ENCODE measurements around the gene THBS4.

DNA sequence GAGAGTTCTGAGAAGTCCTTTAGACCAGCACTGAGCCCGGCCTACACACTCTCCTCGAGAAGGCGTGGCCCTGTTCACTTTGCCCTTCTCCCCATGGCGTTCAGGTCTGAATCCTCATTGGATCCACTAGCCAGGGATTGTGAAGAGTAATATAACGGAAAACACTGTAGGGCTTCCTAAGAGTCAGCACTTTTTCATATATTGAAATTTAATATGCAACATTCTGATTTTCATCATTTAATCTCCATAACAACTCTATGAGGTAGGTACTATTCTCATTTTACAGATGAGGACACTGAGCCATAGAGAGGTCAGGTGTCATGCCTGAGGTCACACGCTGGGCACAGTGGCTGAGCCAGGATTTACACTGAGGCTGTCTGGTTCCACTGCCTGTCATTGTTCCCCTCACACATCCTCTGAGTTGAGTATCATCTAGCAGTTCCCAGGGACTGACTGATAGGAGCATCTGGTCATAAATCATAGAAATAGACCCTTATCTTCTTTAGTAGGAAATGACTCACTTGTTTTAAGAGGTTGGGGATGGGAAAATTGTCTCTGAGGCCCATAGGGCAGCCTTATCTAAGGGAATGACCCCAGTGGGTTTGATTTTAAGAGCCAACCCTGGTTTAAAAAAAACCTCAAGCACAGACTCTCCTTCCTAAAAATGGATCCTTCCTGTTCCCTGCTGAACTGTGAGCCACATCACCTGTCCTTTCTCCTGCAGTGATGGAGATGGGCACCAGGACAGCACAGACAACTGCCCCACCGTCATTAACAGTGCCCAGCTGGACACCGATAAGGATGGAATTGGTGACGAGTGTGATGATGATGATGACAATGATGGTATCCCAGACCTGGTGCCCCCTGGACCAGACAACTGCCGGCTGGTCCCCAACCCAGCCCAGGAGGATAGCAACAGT, 41.2 kb downstream of the THBS4 start:
- TF ChIP-seq, protein P1, sequence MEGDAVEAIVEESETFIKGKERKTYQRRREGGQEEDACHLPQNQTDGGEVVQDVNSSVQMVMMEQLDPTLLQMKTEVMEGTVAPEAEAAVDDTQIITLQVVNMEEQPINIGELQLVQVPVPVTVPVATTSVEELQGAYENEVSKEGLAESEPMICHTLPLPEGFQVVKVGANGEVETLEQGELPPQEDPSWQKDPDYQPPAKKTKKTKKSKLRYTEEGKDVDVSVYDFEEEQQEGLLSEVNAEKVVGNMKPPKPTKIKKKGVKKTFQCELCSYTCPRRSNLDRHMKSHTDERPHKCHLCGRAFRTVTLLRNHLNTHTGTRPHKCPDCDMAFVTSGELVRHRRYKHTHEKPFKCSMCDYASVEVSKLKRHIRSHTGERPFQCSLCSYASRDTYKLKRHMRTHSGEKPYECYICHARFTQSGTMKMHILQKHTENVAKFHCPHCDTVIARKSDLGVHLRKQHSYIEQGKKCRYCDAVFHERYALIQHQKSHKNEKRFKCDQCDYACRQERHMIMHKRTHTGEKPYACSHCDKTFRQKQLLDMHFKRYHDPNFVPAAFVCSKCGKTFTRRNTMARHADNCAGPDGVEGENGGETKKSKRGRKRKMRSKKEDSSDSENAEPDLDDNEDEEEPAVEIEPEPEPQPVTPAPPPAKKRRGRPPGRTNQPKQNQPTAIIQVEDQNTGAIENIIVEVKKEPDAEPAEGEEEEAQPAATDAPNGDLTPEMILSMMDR (IDR thresholded peaks at IDR 0.05; ENCODE audit: low read depth, low read length), result no peak
- no peak for TF ChIP-seq EZH2phosphoT487 (IDR thresholded peaks at IDR 0.05; ENCODE audit: low read depth)

Measured in OCI-LY3 (cell line).